Measurements from ENCODE around the gene PLXDC2. TPM values are rescaled to one million over a fixed set of nuclear protein-coding genes. Genes with fewer than 3 reads are reported as not detected.

Gene PLXDC2
- total RNA-seq, 1 experiment from 2014 or later = not detected

DNA sequence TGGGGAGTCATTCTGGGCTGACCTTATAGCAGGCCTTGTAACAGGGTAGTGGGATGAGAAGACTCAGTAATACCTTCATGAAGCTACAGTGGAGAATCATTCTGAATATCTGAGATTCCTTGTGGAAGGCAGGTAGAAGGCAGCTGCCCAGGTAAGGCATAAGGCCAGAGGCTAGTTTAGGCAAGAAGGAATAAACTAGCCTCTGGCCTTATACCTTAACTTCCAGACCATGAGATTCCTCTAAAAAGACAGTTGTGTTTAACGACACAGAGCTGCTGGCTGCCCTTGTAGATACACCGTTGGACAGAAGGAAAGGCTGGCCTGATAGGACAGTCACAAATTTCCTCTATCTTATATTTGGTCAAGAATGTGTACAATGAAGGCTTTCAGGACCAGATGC, 268.2 kb downstream of the PLXDC2 start:
- H3K4me1 Mint-ChIP-seq (ENCODE audit: low read depth, unreplicated experiment) = no peaks in the 10 kb centered on the region
- no TSS peak for BruUV-seq (replicated peaks)
- TF ChIP-seq, protein P1, sequence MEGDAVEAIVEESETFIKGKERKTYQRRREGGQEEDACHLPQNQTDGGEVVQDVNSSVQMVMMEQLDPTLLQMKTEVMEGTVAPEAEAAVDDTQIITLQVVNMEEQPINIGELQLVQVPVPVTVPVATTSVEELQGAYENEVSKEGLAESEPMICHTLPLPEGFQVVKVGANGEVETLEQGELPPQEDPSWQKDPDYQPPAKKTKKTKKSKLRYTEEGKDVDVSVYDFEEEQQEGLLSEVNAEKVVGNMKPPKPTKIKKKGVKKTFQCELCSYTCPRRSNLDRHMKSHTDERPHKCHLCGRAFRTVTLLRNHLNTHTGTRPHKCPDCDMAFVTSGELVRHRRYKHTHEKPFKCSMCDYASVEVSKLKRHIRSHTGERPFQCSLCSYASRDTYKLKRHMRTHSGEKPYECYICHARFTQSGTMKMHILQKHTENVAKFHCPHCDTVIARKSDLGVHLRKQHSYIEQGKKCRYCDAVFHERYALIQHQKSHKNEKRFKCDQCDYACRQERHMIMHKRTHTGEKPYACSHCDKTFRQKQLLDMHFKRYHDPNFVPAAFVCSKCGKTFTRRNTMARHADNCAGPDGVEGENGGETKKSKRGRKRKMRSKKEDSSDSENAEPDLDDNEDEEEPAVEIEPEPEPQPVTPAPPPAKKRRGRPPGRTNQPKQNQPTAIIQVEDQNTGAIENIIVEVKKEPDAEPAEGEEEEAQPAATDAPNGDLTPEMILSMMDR (IDR thresholded peaks at IDR 0.05; ENCODE audit: unreplicated experiment) = no peak
- no peak overlapping the region for H3K27ac Mint-ChIP-seq (ENCODE audit: unreplicated experiment)
- no peak for DNase-seq
- CTCF ChIA-PET = no interaction called here
- intact Hi-C loops (cut with micrococcal nuclease; ENCODE audit: unreplicated experiment) = no loop called here
- peaks cover 3% of the 10 kb centered on the region for H3K9me3 Mint-ChIP-seq (ENCODE audit: low read depth, unreplicated experiment)
- no peak overlapping the region for H3K4me3 Mint-ChIP-seq (ENCODE audit: low read depth, unreplicated experiment)
- no peaks in the 10 kb centered on the region for H3K36me3 Mint-ChIP-seq (ENCODE audit: insufficient read depth, unreplicated experiment)
- no peaks in the 10 kb centered on the region for H3K27me3 Mint-ChIP-seq (ENCODE audit: unreplicated experiment)

DNA sequence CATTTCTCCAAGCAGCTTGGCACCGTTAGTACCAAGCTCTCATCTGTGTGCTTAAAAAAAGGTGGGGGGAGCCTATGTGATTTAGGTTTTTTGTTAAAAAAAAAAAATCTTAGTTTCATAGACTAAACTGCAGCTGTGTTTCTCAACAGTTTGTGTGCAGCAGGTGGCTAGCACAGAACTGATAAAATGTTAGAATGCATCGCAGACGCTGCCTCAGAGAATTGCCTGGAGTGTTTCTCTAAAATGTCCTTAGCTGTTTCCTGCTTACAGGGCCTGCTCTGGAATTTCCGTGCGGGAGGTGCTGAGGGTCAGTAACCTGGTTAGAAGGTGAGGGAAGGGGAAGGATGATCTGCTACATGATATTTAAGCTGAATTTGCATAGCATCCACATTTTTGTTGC, 268.9 kb downstream of the PLXDC2 start:
- DNase-seq = no peak
- Mint-ChIP-seq H3K27ac (ENCODE audit: unreplicated experiment) (no peak overlapping the region), H3K36me3 (ENCODE audit: insufficient read depth, unreplicated experiment) (no peaks in the 10 kb centered on the region), H3K4me3 (ENCODE audit: low read depth, unreplicated experiment) (no peak overlapping the region), H3K9me3 (ENCODE audit: low read depth, unreplicated experiment) (peaks cover 3% of the 10 kb centered on the region), H3K4me1 (ENCODE audit: low read depth, unreplicated experiment) (no peaks in the 10 kb centered on the region), H3K27me3 (ENCODE audit: unreplicated experiment) (no peaks in the 10 kb centered on the region)
- intact Hi-C loops (cut with micrococcal nuclease; ENCODE audit: unreplicated experiment) = no loop called here
- TF ChIP-seq, protein P1 (IDR thresholded peaks at IDR 0.05; ENCODE audit: unreplicated experiment) = no peak
- no TSS peak for BruUV-seq (replicated peaks)
- CTCF ChIA-PET = no interaction called here

DNA sequence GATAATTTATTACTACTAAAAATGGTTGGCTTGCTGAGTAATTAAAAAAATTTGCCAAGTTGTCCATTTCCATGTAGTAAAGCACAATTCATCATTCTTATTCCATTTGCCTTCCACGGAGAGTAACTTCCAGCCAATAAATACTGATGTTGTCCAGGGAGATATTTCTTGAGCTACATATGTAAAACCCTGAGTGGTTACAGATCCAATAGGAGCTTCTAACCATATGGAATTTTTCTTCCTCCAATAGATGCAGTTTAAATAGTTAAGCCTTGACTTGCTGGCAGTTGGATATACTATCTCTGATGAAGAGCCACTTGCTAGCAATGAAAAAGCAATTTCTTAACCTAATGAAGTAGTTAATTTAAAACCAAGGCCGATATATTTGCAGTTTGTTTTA, 271.1 kb downstream of the PLXDC2 start:
- no peaks in the 10 kb centered on the region for H3K27me3 Mint-ChIP-seq (ENCODE audit: unreplicated experiment)
- intact Hi-C loops (cut with micrococcal nuclease; ENCODE audit: unreplicated experiment) = no loop called here
- TF ChIP-seq, protein P1 (IDR thresholded peaks at IDR 0.05; ENCODE audit: unreplicated experiment) = no peak
- DNase-seq = no peak
- H3K27ac Mint-ChIP-seq (ENCODE audit: unreplicated experiment) = no peak overlapping the region
- H3K9me3 Mint-ChIP-seq (ENCODE audit: low read depth, unreplicated experiment) = peaks cover 9% of the 10 kb centered on the region
- CTCF ChIA-PET = no interaction called here
- no peaks in the 10 kb centered on the region for H3K4me1 Mint-ChIP-seq (ENCODE audit: low read depth, unreplicated experiment)
- no TSS peak for BruUV-seq (replicated peaks)
- no peak overlapping the region for H3K4me3 Mint-ChIP-seq (ENCODE audit: low read depth, unreplicated experiment)
- no peaks in the 10 kb centered on the region for H3K36me3 Mint-ChIP-seq (ENCODE audit: insufficient read depth, unreplicated experiment)

DNA sequence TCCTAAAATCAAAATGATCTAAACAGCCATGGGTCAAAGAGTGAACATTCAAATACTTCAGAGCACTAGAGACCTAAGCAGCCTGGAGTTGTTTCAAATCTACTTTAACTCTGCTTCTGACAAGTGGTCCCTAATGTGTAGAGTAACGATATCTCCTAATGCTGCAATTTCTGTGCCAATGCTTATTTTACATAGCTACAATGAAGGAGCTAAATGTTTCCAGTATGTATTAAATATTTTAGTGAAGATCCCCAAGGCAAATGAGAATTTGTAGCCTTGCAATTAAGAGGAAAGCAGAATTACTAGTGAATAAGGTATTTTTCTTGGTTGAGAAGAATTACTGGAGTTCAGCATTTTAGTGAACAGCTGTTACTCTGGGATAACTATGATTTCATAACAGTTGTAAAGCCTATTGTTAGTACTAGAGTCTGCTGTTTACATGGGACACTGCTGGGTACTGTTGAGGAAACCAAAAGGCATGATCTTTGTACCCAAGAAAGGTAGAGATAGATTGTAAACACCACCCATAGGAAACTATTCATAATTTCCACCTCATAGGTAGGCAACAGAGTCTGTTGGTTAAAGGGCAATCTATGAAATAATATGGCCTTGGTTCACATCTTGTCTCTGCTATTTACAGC, 271.9 kb downstream of the PLXDC2 start:
- Mint-ChIP-seq H3K9me3 (ENCODE audit: low read depth, unreplicated experiment) (peaks cover 9% of the 10 kb centered on the region), H3K36me3 (ENCODE audit: insufficient read depth, unreplicated experiment) (no peaks in the 10 kb centered on the region), H3K4me1 (ENCODE audit: low read depth, unreplicated experiment) (no peaks in the 10 kb centered on the region), H3K27me3 (ENCODE audit: unreplicated experiment) (no peaks in the 10 kb centered on the region), H3K27ac (ENCODE audit: unreplicated experiment) (no peak overlapping the region), H3K4me3 (ENCODE audit: low read depth, unreplicated experiment) (no peak overlapping the region)
- DNase-seq = no peak
- CTCF ChIA-PET = no interaction called here
- intact Hi-C loops (cut with micrococcal nuclease; ENCODE audit: unreplicated experiment) = no loop called here
- no TSS peak for BruUV-seq (replicated peaks)
- TF ChIP-seq, protein P1 (IDR thresholded peaks at IDR 0.05; ENCODE audit: unreplicated experiment) = no peak

Data from Calu3 (cell line).